GM12801 (cell line): Measurements from ENCODE around the gene SP7.

ENCODE experiments used
- CTCF ChIP-seq: IDR thresholded peaks from one replicate; pipeline ENCODE4 v1.5.1; 2011; ENCODE audit warnings: control low read depth; ENCODE audit not compliant: insufficient read length; ENCODE audit errors: extremely low read depth

SP7 gene

GRCh38 chr12:53299101-53299453 lies 37.1 kb downstream of the SP7 start:
- TF ChIP-seq CTCF, result no peak

- TF ChIP-seq CTCF, result no peak
These were observed 38.0 kb downstream of the SP7 start for GRCh38 chr12:53298164-53298563.

- TF ChIP-seq CTCF, result no peak
These were observed 40.3 kb downstream of the SP7 start for GRCh38 chr12:53295891-53296219.

GRCh38 chr12:53295070-53295890 lies 40.9 kb downstream of the SP7 start, which contains the start of gene PFDN5:
PFDN5 (plus strand) TSS chr12:53295542; CDS start chr12:53295568, 26 bp downstream.
- no peak for TF ChIP-seq CTCF

GRCh38 chr12:53292426-53292825 lies 43.7 kb downstream of the SP7 start:
- TF ChIP-seq CTCF, result no peak

GRCh38 chr12:53290661-53291060 lies 45.5 kb downstream of the SP7 start:
- TF ChIP-seq CTCF, result no peak

- TF ChIP-seq CTCF, result no peak
These were observed 46.3 kb downstream of the SP7 start for GRCh38 chr12:53289891-53290290.
